Glomerular visceral epithelial cell (primary cell): Measurements from ENCODE around the gene NOXO1.
"Not testable (repeated sequence)": the region's sequence is repeated elsewhere in the genome, so short reads cannot be mapped to it uniquely, and the experiment has no call there.

Experiments used
- DNase-seq: peaks from one replicate; pipeline ENCODE4 v3.0.0-alpha.2; 2016; ENCODE audit errors: extremely low spot score

NOXO1 gene

GRCh38 chr16:1981398-1981836 lies at the start of gene NOXO1:
TSS of gene NOXO1 (minus strand) at chr16:1981469. CDS start at chr16:1981179, 290 bp downstream.
- DNase-seq = no peak

- DNase-seq = no peak
Observed at GRCh38 chr16:2030036-2030435, 48.8 kb upstream of the NOXO1 start.

- DNase-seq = no peak
Observed at GRCh38 chr16:2029350-2029749, 48.1 kb upstream of the NOXO1 start.

GRCh38 chr16:2028620-2029220 lies 47.5 kb upstream of the NOXO1 start:
- no peak for DNase-seq

- DNase-seq = no peak
Observed at GRCh38 chr16:2028146-2028545, 46.9 kb upstream of the NOXO1 start.

GRCh38 chr16:2027024-2028010 lies 46.0 kb upstream of the NOXO1 start:
- peak; percentile 47 for DNase-seq

- DNase-seq = peak; percentile 34
Observed at GRCh38 chr16:2026461-2027023, 45.3 kb upstream of the NOXO1 start, which contains the start of gene NHERF2. TSS of gene NHERF2 (plus strand) at chr16:2026902. CDS start at chr16:2027006, 104 bp downstream.

- DNase-seq = no peak
Observed at GRCh38 chr16:2025878-2026460, 44.7 kb upstream of the NOXO1 start.

- no peak for DNase-seq
Observed at GRCh38 chr16:2025251-2025650, 44.0 kb upstream of the NOXO1 start.

- DNase-seq = no peak
Observed at GRCh38 chr16:2024032-2024420, 42.8 kb upstream of the NOXO1 start.

- DNase-seq = peak; percentile 88
Observed at GRCh38 chr16:2023092-2024031, 42.1 kb upstream of the NOXO1 start.

- DNase-seq = peak; percentile 44
Observed at GRCh38 chr16:2022723-2023091, 41.4 kb upstream of the NOXO1 start.

- DNase-seq = no peak
Observed at GRCh38 chr16:2019921-2020831, 38.9 kb upstream of the NOXO1 start.

- no peak for DNase-seq
Observed at GRCh38 chr16:2019518-2019920, 38.2 kb upstream of the NOXO1 start, which contains the start of gene NPW. TSS of gene NPW (plus strand) at chr16:2019785.

GRCh38 chr16:2016407-2016922 lies 35.2 kb upstream of the NOXO1 start:
- DNase-seq = no peak

GRCh38 chr16:2015947-2016208 lies 34.6 kb upstream of the NOXO1 start:
- DNase-seq = no peak

- DNase-seq = no peak
Observed at GRCh38 chr16:2015117-2015946, 34.1 kb upstream of the NOXO1 start.

GRCh38 chr16:2013527-2013926 lies 32.3 kb upstream of the NOXO1 start:
- DNase-seq = no peak

- not testable (repeated sequence) for DNase-seq
Observed at GRCh38 chr16:2011726-2012125, 30.5 kb upstream of the NOXO1 start.
